Muscle of arm (tissue), 12 donors: ENCODE results near the gene WDR35. TPM values are rescaled to one million over a fixed set of nuclear protein-coding genes. Genes with fewer than 3 reads are reported as not detected.
"Not testable (repeated sequence)": the region's sequence is repeated elsewhere in the genome, so short reads cannot be mapped to it uniquely, and the experiment has no call there.

Experiments
- DNase-seq: peaks from one replicate; pipeline ENCODE4 v3.0.0-alpha.2; 2013
- polyA plus RNA-seq, 12 donors: library from polyadenylated mRNA; unstranded; fragments of 120-200 nt; gene quantifications; one replicate each; pipeline ENCODE4 v1.2.1, GENCODE V29; 2013; ENCODE audit not compliant: insufficient read length in 12 of 12

WDR35 gene
- polyA plus RNA-seq, 12 donors = 6.1 to 22.4 (median 8.7) TPM; not detected in 1

DNA sequence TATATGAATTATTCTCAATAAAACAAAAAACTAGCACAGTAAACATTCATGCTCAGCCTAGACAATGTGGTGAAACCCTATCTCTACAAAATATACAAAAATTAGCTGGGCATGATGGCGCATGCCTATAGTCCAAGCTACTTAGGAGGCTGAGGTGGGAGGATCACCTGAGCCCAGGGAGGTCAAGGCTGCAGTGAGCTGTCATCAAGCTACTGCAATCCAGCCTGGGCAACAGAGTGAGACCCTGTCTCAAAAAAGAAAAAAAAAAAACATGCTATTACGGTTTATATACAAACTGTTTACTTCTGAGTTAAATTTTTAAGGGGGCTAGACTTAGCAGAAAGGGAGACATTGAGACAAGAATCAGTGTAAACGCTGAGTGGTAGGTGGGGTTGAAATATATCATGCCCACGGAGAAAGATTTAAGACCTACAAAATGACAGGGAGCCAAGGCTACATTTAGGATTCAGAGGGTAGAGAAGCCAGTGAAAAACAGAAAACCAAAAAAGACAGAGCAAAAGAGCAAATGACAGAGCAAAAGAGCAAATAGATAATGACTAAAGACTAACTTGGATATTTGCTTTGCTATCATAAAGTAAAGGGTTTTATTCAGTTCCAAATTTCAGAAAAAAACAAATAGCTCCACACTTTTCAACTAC lies 95.6 kb downstream of the WDR35 start:
- DNase-seq = no peak

GRCh38 chr2:19893520-19894133 lies 96.3 kb downstream of the WDR35 start:
- DNase-seq = no peak

GRCh38 chr2:19891971-19892370 lies 97.9 kb downstream of the WDR35 start:
- not testable (repeated sequence) for DNase-seq

- DNase-seq = no peak
Measured at GRCh38 chr2:19890104-19890503, 99.8 kb downstream of the WDR35 start.

DNA sequence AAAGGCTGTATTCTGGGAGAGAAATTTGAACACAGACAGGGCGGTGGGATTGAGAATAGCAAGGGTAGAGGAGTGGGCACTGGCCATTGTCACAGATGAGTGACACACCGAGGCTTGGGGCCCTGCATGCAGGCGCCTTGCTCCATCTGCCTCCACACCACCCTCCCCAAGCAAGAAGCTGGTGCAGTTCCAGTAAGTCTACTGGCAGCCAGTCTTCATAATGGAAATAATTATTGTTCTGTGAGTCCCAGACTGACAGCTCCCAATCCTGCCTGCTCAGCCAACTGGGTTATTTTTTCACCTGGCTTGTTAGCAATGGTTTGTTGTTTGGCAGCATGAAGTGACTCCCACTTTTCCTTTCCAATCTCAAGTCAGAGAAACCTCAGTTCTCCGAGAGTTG lies 101.1 kb downstream of the WDR35 start:
- DNase-seq = no peak

DNA sequence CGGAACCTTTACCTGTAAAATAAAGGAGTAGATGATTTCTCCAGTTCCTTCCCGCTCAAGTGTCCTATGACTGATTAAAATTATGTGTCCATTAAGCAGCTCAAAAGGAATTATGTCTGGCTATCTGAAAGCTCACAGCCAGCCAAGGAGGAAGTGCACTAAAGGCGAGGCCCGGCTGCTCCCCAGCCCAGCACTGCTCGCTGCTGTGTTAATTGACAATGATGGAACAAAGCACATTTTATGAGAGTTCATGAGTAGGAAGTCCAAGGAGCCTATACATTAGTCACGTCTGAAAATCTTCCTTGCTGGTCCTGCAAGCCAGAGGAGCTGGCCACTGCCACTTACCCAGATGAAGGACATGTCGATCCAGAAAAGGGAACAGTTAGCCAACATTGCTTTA lies 102.4 kb downstream of the WDR35 start:
- no peak for DNase-seq

GRCh38 chr2:19886261-19886660 lies 103.6 kb downstream of the WDR35 start:
- DNase-seq = no peak

- DNase-seq = no peak
Measured at GRCh38 chr2:19885791-19886190, 104.1 kb downstream of the WDR35 start.

DNA sequence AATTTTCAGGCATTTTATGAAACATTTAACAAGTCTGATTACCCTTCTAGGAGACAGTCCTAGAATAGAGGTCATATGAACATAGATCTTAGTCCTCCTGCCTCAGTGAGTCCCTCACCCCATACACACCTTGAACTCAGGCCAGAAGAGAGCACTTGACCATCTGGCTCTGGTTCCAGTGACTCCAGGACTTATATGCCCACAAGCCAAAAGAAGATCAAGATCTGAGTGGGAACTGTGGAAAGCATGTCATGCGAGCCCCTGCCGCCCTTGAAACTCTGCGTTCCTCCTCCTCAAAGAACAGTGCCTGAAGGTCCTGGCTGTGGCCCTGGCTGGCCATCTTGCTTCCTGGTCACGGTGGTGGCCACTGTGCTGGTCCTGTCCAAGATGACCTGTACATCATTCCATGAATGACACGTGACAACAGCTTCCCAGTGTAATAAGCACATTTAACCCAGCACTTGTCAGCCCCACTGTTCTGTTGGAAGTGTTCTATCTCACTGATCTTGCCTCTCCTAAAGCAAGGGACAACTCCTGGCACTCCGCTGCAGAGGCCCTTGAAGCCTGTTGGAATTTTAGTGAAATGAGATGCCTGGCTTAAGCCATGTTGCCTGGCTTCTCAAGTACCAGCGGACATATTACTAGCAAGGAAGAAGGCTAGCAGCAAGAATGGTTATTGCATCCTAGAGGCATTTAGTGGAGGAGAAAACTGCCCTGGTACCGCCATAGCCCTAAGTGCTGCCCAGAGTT lies 105.8 kb downstream of the WDR35 start:
- no peak for DNase-seq

- no peak for DNase-seq
Measured at GRCh38 chr2:19883486-19883885, 106.4 kb downstream of the WDR35 start.

DNA sequence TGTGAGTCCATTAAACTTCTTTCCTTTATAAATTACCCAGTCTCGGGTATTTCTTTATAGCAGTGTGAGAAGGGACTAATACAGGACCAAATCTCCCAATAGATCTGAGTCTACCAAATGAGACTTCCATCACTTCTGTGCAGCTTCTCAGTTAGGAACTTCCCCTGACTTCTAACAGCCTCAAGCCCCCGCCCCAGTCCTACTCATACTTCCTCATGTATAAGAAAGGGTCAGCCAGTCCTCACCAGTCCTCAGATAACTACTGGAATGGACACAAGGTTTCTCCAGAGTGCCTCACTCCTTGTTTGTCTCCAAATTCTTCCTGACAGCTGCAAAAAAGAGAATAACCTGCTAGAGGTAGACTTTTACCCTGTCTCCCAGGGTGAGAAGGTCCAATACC lies 107.6 kb downstream of the WDR35 start:
- no peak for DNase-seq

DNA sequence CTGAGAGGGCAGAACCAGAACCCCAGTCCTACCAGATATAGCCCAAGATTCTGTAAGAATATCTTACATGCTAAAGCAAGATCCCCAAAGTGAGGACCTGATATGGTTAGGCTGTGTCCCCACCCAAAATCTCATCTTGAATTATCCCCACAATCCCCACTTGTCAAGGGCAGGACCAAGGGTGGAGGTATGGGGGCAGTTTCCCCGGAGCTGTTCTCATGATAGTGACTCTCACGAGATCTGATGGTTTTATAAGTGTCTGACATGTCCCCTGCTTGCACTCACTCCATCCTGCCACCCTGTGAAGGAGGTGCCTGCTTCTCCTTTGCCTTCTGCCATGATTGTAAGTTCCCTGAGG lies 108.0 kb downstream of the WDR35 start:
- DNase-seq = no peak

- no peak for DNase-seq
Measured at GRCh38 chr2:19881221-19881907, 108.5 kb downstream of the WDR35 start.

DNA sequence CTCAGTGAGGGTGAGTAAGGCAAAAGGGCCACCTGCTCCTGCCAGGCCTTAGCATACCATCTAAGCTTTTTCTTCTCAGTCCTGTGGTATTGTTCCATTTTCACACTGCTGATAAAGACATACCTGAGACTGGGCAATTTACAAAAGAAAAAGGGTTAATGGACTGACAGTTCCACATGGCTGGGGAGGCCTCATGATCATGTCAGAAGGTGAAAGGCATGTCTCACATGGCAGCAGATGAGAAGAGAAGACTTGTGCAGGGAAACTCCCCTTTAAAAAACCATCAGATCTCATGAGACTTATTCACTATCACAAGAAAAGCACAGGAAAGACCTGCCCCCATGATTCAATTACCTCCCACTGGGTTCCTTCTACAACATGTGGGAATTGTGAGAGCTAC lies 109.7 kb downstream of the WDR35 start:
- not testable (repeated sequence) for DNase-seq

GRCh38 chr2:19879120-19879519 lies 110.8 kb downstream of the WDR35 start:
- no peak for DNase-seq

- no peak for DNase-seq
Measured at GRCh38 chr2:19878268-19879046, 111.4 kb downstream of the WDR35 start.

- DNase-seq = no peak
Measured at GRCh38 chr2:19876751-19877150, 113.2 kb downstream of the WDR35 start.

- DNase-seq = no peak
Measured at GRCh38 chr2:19875280-19875679, 114.6 kb downstream of the WDR35 start.

- no peak for DNase-seq
Measured at GRCh38 chr2:19874726-19875125, 115.2 kb downstream of the WDR35 start.

- no peak for DNase-seq
Measured at GRCh38 chr2:19873014-19873413, 116.9 kb downstream of the WDR35 start.

DNA sequence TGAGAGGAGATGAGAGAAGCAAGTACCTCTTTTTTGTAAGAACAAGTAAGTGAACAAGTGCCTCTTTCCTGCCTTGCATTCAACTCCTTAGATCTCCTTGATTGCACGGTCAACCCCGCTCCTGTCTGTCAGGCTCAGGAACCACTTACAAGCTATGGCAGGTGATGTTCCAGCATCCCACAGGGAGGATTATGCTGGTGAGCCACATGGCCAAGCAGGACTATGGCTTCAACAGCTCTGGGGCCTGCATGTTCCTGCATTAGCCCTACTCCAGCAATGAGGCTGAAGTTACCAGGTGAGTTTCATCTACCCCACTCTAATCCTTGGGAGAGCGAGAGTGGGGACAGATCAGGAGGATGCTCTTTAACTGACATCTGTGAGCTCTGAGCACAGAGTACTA lies 117.6 kb downstream of the WDR35 start:
- DNase-seq = no peak

- no peak for DNase-seq
Measured at GRCh38 chr2:19871836-19872235, 118.1 kb downstream of the WDR35 start.
